Mesothelial cell of epicardium (in vitro differentiated cells): ENCODE data around the gene QRICH1. TPM values are rescaled to one million over a fixed set of nuclear protein-coding genes. Genes with fewer than 3 reads are reported as not detected.
A peak's percentile ranks its signal among the peaks of the same experiment; 100 is the strongest.

Experiments used
- DNase-seq, 2 experiments: peaks; one replicate each; pipeline ENCODE4 v3.0.0; 2021; ENCODE audit warnings: low spot score in 2 of 2; ENCODE audit not compliant: unreplicated experiment in 2 of 2
- H3K27ac Mint-ChIP-seq: 2 replicates; pipeline ENCODE4 v1.8.0; 2021; ENCODE audit warnings: mixed read lengths
- H3K27me3 Mint-ChIP-seq: 2 replicates; pipeline ENCODE4 v1.8.0; 2021; ENCODE audit warnings: low read depth, mixed read lengths
- H3K36me3 Mint-ChIP-seq: 2 replicates; pipeline ENCODE4 v1.8.0; 2021; ENCODE audit warnings: mixed read lengths
- H3K4me1 Mint-ChIP-seq: 2 replicates; pipeline ENCODE4 v1.8.0; 2021; ENCODE audit warnings: mixed read lengths
- H3K4me3 Mint-ChIP-seq: 2 replicates; pipeline ENCODE4 v1.8.0; 2021; ENCODE audit warnings: mild to moderate bottlenecking, moderate library complexity, mixed read lengths
- H3K9me3 Mint-ChIP-seq: 2 replicates; pipeline ENCODE4 v1.8.0; 2021; ENCODE audit warnings: mixed read lengths
- microRNA-seq: library from miRNA; unstranded; fragments of <30 nt; microRNA quantifications from one replicate; pipeline ENCODE4 v1.2.0, GENCODE V29; 2021; ENCODE audit warnings: inconsistent platforms, mixed read lengths
- total RNA-seq: library from RNA; stranded (reverse); gene quantifications from 3 replicates; pipeline ENCODE4 v1.2.1, GENCODE V29; 2021
- TF ChIP-seq, protein P1 (sequence below): fragments of 200-600 bp; sonication (generic); IDR thresholded peaks from one replicate; pipeline ENCODE4 v1.5.0; 2021; ENCODE audit warnings: antibody characterized with exemption; ENCODE audit not compliant: unreplicated experiment

The QRICH1 gene
- total RNA-seq, 1 donor from 2014 or later = 130 TPM

DNA sequence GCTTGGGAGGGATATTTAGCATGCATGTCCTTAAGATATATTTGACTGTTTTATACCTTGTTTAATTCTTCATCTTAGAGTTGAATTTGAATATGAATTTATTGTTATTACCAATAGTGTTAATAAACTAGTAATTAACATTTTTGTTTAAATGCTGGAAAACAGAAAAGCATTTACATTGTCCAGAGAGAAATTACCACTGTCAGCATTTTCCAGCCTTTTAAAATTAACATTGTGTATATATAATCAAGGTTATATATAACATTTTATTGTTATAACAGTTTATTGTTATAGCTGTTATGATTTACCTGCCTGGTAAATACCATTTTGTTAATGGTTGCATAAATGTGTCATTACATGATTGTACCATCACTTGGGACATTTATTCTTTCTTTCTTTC, 111.9 kb downstream of the QRICH1 start:
- DNase-seq = no peak
- Mint-ChIP-seq H3K9me3 (no peaks in the 10 kb centered on the region), H3K27me3 (no peaks in the 10 kb centered on the region), H3K27ac (no peak overlapping the region), H3K4me3 (no peak overlapping the region), H3K36me3 (peaks cover 27% of the 10 kb centered on the region), H3K4me1 (no peaks in the 10 kb centered on the region)
- TF ChIP-seq, protein P1, sequence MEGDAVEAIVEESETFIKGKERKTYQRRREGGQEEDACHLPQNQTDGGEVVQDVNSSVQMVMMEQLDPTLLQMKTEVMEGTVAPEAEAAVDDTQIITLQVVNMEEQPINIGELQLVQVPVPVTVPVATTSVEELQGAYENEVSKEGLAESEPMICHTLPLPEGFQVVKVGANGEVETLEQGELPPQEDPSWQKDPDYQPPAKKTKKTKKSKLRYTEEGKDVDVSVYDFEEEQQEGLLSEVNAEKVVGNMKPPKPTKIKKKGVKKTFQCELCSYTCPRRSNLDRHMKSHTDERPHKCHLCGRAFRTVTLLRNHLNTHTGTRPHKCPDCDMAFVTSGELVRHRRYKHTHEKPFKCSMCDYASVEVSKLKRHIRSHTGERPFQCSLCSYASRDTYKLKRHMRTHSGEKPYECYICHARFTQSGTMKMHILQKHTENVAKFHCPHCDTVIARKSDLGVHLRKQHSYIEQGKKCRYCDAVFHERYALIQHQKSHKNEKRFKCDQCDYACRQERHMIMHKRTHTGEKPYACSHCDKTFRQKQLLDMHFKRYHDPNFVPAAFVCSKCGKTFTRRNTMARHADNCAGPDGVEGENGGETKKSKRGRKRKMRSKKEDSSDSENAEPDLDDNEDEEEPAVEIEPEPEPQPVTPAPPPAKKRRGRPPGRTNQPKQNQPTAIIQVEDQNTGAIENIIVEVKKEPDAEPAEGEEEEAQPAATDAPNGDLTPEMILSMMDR = no peak

DNA sequence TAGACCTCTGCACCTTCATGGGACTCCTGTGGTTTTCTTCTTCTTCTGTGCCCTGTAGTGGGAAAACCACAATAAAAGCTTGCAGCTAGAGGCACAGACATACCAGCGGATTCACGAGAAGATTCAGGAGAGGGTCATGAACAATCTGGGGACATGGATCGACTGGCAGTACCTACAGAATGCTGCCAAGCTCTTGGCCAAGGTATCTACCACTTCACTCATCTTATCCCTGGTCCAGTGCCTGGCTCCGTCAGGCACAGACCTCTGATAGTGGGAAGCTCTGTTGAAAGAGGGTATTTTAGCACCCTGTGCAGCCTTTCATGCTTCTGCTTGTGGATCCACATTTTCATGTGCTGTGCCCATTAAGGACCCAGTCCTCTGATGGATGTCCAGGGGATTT, 113.6 kb downstream of the QRICH1 start:
- DNase-seq = no peak
- Mint-ChIP-seq H3K36me3 (peaks cover 31% of the 10 kb centered on the region), H3K9me3 (no peaks in the 10 kb centered on the region), H3K27me3 (no peaks in the 10 kb centered on the region), H3K4me3 (no peak overlapping the region), H3K4me1 (no peaks in the 10 kb centered on the region), H3K27ac (no peak overlapping the region)
- TF ChIP-seq, protein P1 = no peak

Small RNAs within 50 kb of the gene (microRNA-seq; reads per million reads assigned to microRNA genes)
- gene MIR191 (7,195 reads per million, percentile 94 among the genes with 10 or more reads in this experiment), gene MIR425 (7,049 reads per million, percentile 94 among the genes with 10 or more reads in this experiment), gene MIR6890 (2.3 reads per million)

Other genes starting within 250 kb of the QRICH1 start
- 34.1 to 37.5 TPM (median 35.4 TPM) in 3 replicates for gene PRKAR2A, start 246.2 kb downstream of the QRICH1 start, total RNA-seq
- gene SLC25A20, start 195.2 kb downstream of the QRICH1 start, total RNA-seq = 9.7 to 10.7 TPM (median 10.5 TPM) in 3 replicates
- 87.0 to 102 TPM (median 100 TPM) in 3 replicates for gene ARIH2, start 175.2 kb downstream of the QRICH1 start, total RNA-seq
- gene P4HTM, start 103.8 kb downstream of the QRICH1 start, total RNA-seq = 57.9 to 59.9 TPM (median 58.4 TPM) in 3 replicates
- 384 to 409 TPM (median 396 TPM) in 3 replicates for gene WDR6, start 86.7 kb downstream of the QRICH1 start, total RNA-seq
- gene DALRD3, start 75.5 kb downstream of the QRICH1 start, total RNA-seq = 22.1 to 24.2 TPM (median 23.4 TPM) in 3 replicates
- gene NDUFAF3, start 72.0 kb downstream of the QRICH1 start, total RNA-seq = 61.4 to 63.4 TPM (median 62.0 TPM) in 3 replicates
- gene IMPDH2, start 64.7 kb downstream of the QRICH1 start, total RNA-seq = 207 to 217 TPM (median 216 TPM) in 3 replicates
- 364 to 373 TPM (median 373 TPM) in 3 replicates for gene QARS1, start 10.7 kb upstream of the QRICH1 start, total RNA-seq
- 76.2 to 79.7 TPM (median 76.6 TPM) in 3 replicates for gene USP19, start 26.8 kb upstream of the QRICH1 start, total RNA-seq
- 335 to 359 TPM (median 348 TPM) in 3 replicates for gene LAMB2, start 39.0 kb upstream of the QRICH1 start, total RNA-seq
- gene CCDC71, start 72.3 kb upstream of the QRICH1 start, total RNA-seq = 28.7 to 29.8 TPM (median 28.9 TPM) in 3 replicates
- 51.2 to 58.8 TPM (median 55.5 TPM) in 3 replicates for gene KLHDC8B, start 77.5 kb upstream of the QRICH1 start, total RNA-seq
- 13.2 to 14.7 TPM (median 13.4 TPM) in 3 replicates for gene C3orf62, start 183.2 kb upstream of the QRICH1 start, total RNA-seq
- gene USP4, start 246.0 kb upstream of the QRICH1 start, total RNA-seq = 53.1 to 55.3 TPM (median 54.5 TPM) in 3 replicates